GM19043 (cell line): ENCODE results near the gene C22orf39.

Source experiments
- ATAC-seq: cut with Tn5 transposase; IDR thresholded peaks from one replicate; pipeline ENCODE4 v1.9.1; 2021; ENCODE audit warnings: low read depth; ENCODE audit not compliant: unreplicated experiment

C22orf39 gene

DNA sequence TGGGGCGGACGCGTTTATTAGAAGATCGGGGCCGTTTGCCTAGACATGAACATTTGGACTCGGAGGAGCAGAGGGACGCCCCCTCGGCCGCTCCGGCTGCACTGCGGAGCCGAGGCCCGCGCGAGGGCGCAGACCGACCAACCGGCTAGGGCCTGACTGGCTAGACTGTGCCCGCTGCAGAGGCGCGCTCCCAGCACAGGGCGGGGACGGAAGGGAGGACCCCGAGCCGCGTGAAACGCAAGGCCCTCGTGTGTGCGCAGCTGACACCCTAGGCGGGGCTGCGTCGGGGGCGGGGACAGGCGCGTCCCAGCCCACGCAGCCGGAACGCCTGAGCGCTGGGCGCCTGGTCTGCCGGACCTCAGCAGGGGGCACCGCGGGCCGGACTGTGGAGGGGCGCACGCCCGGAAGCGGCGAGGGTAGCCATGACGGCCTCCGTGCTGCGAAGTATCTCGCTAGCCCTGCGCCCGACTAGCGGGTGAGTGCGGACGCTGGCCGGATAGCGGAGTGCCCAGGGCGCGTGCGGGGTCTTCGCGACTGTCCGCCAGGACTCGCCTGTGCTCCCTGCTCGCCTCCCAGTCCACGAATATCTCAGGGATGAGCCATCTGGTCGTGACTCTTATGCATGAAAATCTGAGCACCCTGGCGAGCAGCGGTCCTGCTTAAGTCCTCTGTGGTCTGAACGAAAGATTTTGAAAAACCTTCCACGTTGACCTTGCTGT lies 15.2 kb downstream of the C22orf39 start, which contains the start of gene MRPL40:
MRPL40 (plus strand) TSS at position 413 of the 719 bp plus-strand sequence; CDS start at position 423, 10 bp downstream.
- peak; percentile 75 for ATAC-seq

DNA sequence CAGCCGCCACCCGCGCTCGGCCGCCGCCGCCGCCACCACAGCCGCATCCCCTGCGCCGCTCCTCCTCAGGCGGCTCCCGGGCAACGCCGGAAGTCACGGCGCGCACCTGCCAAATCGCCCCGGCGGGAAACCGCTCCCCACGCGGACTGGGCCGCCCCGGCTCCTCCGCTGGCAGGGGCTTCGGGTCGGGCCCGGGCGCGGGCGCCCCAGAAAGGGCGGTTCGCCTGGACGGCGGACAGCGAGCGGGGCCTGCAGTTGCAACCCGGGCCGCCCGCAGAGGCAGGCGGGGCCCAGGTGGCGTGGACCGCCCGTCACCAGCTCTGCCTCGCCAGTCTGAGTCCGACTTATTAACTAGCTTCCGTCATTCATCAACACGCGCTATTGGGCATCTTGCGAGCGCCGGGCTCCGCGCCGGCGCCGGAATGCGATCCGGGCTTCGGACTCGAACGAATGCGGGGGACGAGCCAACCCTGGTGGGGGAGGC lies 15.8 kb downstream of the C22orf39 start, which contains the start of gene HIRA:
HIRA (minus strand) TSS at position 85 of the 484 bp plus-strand sequence. CDS start 257 bp downstream, outside the sequence.
- ATAC-seq, result no peak

DNA sequence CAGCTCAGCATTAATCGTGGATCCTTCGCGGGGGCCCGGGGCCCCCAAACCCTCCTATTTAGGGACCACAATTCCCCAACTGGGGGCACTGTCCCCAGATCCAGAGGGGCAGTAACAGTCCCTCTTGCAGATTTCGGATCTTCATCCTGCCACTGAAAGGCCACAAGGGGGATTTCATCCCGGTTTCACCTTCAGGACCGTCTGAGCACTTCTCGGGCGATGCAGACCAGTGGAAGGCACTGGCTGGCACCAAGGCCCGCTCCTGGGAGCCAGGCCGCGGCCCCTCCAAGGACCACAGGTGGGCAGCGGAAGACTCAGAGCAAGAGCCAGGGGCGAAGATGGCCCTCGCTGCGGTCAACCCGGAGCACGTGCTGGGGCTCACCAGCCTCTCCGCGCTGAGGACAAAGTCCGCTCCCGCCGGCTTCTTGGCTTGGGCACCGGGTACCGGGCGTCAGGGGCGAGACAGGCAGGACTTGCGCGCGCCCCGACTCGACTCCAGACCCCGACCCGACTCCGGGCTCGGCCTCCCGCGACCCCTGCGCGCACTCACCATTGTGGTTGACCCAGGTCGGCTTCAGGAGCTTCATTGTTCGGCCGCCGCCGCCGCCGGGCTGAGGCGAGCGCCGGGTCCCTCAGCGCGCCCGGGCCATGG lies 16.5 kb downstream of the C22orf39 start:
- no peak for ATAC-seq

DNA sequence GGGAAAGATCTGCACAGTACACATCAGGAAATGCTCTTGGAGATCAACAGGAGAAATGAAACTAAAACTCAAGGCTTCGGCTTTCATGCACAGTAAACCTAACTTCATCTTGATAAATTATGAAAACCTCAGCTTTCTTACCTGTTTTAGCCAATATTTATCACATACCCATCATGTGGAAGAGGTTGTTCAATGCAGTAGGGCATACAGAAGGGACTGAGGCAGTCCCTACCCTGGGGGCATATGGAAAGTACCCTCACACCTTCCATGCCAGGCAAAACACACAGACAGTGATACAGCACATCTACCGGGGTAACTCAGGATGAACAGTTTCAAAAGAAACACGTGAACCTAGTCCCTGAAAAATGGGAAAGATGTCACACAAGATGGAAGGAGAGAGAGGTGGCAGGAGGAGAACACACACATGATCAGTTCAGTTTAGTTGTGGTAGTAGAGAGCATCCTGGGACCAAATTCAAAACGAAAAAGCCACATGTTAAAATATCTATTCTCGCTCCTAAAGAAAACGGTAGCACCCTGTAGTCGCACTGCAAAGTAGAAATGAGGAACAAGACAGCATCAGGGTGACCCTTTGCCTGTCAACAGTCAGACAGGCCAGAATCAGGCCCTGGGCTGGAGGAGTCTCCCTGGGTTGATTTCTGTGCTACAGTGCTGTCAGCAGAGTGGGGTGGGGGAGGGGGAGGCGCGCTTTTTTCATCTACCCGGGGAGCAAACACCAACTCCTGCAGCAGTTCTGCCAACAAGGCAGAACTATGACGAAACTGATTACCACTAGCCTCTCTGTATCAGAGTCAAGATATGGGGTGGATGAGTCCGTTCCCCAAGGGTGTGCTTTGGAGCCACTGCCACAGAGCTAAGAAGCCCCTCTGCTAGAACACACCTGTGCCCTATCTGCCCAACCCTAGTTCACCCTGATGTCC lies 17.3 kb downstream of the C22orf39 start:
- no peak for ATAC-seq

DNA sequence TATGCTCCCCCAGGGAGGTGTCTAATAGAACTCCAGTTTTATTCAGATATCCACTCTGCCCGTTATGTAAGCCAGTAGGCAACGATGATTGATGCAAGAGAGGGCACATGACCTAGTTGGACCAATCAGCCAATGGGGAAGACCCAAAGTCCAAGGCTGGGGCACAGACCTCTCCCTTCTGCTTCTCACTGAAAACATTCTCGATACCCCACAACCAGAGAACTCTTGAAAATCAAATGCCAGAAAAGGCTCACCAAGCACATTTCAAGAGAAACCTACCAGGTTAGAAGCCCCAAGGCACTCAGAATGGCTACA lies 23.4 kb downstream of the C22orf39 start:
- ATAC-seq, result no peak

DNA sequence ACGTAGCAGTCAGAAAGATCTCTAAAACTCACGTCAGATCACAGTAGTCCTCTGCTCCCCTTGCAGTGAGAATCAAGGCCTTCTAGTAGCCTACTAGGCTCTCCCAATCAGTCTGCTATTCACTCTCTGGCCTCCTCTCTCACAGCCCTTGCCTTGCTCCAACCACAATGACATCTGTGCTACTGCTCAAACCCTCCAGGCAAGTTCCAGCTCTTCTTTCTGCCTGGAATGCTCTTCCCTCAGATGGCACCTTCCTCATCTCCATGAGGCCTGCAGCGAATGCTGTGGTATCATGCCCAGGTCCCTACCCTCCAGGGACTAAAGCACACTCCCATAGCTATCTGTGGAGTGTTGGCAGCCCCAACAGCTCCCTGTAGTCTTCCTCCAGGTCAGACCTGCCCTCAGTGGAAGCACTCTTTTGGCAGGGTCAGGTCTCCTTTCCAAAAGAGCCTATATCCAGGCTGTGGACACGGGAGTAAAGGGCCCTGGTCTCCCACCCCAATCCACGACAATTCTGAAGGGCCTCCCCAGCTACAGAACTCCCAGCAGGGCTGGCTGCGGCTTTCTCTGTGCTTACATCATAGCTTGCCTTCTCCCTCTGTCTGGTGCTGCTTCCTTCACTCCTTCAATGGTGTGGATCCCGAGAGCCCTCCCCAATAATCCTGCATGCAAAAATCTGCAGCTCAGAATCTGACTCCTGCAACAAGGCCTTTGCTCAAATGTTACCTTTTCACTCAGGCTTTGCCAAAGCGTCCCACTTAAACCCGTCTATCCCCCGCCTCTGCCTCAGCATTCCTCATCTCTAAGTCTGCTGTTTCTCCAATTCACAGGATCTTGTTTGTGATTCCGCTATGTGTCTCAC lies 24.8 kb downstream of the C22orf39 start:
- ATAC-seq, result no peak

DNA sequence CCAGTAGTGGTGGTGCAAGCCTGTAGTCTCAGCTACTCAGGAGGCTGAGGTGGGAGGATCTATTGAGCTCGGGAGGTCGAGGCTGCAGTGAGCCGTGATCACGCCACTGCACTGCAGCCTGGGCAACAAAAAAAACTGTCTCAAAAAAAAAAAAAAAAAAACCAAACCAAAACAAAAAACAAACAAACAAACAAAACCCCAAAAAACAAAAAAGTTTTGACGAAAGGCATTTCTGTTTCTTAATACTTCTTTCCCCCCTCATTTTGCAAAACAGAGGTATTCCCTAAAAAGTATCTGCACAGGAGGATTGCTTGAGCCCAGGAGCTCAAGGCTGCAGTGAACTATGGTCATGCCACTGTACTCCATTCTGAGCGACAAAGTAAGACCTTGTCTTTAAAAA lies 27.2 kb downstream of the C22orf39 start:
- ATAC-seq, result no peak

DNA sequence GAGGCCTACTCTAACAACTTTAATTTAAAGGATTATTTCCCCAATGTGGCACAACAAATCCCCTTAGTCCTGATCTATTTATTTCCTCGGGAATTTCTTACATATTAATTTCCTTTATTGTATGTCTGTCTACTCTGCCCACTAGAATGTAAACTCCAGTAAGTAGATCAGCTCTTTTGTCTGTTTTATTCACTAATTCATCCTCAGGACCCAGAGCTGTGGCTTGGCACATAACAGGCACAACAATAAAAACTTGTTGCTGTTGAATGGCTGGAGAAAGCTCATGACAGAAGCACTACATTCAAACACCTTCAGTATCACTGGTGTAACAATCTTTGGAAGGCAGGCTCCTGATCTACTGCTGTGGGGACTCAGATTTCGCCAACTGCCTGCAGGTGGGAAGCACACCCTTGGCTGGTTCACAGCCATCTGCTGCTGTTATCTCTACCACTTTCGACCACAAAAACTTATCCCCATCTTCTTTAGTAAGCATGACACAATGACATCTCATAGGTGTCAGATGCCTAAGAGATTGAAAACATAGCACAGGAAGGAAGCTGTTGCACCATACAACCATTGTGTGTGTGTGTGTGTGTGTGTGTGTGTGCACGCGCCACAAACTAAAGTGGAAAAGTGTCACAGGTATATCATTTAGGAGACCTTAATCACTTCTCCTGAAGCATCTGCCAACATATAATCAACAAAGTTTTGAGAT lies 27.9 kb downstream of the C22orf39 start:
- no peak for ATAC-seq

DNA sequence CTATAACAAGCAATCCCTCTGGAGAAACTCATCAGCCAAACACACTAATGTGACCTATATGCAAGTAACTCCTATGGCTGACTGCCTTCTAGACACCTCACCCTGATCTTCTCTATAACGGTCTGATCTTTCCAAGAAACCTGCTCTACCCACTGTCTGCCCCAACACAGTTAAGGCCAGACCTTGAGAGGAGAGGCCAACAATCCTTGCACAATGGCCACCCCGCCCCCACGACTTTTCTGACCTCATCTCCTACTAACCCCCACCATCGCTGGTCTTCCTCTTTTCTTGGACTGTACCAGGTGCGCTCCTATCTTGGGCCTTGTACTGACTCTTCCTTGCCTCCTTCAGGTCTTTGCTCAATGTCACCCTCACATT lies 28.4 kb downstream of the C22orf39 start:
- no peak for ATAC-seq

DNA sequence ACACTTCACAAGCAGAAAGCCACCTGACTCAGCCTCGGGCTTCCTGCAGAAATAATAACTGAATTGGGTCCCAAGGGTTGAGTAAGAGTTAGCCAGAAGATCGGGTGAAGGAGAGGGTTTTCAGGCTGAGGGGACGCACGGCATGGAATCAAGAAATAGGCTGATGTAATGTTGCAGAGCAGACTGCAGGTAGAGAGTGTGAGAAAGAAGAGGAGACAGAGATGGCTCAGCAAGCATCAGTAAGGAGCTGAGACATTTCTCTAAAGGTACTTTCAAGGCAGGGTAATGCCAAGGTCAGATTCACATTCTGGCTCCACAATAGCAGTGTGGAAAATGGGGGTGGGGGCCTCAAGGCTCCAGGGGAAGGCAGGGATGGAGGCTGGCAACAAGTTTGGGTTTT lies 34.6 kb downstream of the C22orf39 start:
- no peak for ATAC-seq

DNA sequence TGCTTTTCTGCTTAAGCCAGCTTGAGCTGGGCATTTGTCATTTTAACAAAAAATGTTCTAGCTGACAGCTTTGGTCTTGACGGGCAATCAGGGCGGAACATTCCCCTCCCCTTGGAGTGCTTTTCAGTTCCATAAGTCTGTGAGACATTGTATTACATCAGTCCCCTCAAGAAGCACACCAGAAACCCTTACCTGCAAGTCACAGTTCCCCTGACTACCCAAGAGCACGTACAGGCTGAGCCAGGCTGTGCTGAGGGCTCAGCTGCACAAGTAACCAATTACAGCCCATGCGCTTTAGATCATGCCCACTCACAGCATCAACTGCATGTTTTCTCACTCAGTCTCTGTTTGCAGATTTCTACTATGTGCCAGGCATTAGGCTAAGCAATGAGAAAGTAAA lies 35.0 kb downstream of the C22orf39 start:
- no peak for ATAC-seq

DNA sequence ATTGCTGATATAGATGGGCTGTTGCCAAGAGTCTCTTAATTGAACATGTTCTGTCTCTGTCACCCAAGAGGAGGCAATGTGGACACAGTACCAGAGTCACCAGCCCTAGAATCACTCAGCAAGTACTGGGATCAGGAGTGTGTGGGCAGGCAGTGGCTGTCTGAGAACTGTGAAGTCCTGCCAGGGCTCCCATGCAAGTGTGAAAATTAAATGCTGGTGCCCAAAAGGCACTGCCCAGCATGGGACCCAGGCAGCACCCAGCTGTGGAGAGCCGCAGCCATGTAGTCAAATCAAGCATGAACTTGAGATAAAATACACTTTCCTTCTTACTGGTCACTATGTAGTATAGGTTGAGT lies 35.8 kb downstream of the C22orf39 start:
- ATAC-seq, result no peak

DNA sequence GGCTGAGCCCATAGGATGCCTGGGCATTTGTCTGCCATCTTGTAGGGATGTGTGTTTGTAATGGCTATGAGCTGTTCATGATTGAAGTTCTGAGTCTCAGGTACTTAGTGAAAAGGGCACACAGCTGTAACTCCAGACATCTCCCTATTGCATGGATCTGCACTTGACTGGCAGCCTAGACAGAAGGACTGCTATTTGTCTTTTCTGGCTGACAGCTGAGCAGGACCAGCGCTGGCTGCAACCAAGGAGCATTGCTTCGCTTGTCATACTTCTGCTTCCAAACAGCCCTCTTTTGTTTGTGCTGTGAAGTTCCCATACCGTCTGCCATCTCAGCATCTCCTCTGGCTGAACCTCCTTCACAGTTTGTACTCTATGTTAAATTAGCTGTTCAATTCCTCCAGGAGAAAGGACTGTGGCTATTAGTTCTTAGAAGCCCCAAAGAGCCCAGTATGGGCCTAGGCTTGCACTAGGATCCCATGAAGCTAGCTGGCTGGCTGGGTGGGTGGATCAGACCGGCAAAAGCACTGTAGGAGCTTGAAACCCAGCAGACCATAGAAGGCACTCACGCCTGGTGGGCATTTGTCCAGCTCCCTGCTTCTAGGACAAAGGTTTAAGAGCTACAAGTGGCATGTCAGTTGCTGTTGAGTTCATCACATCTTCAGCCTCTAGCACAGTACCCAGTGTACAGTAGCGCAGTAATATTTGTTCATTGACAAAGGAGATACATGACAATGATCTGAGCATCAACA lies 36.4 kb downstream of the C22orf39 start:
- no peak for ATAC-seq

DNA sequence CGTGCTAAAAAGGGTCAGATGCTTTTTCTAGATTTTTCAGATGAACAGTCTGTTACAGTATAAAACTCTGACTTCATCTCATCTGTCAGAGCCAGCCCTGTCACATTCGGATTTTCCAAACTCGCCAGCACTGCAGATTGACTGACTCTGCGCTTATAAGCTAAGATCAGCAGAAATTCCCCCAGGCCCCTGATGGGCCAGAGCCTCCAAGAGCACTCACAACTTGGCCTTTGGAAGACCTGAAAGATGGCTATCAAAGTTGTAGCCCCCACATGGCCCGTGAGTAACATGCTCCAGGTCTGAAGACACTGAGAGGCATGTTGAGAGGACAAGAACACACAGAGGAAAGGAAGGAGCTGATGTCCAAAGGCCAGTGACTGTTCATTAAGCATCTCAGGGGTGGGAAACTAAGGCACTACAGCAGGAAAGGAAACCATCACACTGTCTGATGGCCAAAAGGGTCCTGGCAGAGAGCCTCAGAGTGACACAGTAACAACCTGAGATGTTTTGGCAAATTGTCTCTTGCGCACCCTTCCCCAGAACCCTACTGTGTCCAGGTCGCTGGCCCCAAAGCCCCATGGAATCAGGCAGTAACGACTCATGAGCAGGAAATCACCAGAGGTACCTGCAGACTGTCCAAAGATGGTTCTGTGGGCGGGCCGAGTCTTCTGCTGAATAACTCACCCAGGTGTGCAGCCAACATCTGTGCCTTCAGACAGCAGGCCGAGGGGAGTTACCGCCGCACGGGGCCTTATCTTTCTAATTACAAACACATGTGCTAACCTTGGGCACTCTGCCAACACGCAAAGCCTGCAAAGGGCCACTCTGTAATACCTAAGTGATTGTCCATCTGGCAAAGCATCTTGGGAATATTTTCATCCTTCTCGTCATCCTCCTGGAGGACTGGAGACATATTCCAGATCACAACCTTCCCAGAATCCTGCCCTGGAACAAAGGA lies 39.6 kb downstream of the C22orf39 start:
- ATAC-seq, result no peak

DNA sequence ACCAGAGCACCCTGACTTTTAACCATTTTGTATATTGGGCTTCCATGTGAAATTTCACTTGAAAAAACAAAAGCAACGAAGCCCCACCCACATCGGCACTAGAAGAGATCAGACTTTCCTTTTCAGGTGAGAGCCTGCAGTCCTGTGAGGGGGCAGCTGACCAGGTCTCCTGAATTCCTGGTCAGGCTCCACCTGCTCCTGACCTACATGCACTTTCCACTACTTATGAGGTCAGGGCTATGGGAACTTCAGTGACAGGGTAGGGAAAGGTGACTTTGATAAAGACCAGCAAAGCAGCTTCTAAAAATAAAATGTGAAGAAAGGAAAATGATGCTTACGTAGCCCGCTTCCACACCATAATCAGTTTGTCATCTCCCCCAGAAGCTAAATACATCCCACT lies 40.7 kb downstream of the C22orf39 start:
- ATAC-seq, result no peak

DNA sequence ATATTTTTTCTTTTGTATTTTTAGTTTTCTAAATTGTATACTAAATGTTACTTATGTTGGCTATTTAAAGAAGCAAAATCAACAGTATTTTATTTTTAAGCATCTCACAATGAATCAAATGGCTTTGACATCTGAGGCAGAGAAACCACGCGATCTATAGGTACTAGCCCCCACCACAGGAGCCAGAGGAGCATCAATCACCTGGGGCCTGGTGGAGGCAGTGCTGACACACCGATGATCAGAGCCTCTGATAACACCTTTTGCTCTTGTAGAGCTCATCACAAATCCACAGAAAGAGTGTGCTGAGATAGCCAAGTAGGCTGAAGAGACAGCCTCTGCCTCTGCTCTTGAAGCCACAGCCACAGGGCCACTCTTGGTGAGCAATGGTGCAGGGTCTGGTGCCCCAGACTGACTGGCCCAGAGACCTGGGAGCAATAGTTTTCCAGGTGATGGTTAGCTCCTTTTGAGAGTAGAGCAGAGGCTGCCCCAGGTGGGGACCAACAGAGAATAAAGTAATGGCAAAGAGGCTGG lies 41.2 kb downstream of the C22orf39 start:
- ATAC-seq, result no peak

DNA sequence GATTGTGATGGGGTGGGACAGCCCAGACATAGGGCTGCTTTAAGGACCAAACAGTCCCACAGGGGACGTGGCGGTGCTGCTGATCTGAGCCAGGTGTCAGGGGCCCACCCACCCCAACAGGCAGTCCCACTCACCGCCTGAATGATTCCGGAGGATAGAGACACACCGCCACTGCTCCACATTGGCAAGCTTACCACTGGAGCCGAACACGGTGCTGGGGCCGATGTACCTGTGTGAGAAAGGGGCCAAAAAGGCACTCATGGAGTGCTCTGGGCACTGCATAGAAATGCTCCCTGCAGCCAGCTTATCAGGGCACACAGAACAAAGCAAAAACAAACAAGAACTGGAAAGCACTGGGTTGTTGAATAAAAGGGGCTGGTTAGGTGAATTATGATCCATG lies 41.9 kb downstream of the C22orf39 start:
- ATAC-seq, result no peak

DNA sequence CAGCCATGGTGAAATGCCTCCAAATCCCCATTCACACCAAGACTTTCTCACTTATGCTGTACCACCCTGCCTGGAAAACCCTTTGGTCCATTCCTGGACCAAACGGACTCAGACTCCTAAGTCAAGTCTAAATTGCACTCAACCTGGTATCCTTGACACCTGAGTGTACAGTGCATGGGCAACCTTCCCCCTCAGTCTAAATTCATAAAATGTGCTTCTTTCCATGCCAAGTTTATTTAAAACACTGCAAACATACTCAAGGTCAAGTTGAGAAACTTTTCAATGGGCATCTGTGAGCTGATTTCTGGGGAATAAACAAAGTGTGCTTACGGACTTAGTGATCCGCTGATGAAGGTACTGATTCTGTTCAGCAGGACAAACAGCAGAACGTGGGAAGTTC lies 42.4 kb downstream of the C22orf39 start:
- no peak for ATAC-seq
